ENCODE data around the gene LPGAT1.

LPGAT1 gene

DNA sequence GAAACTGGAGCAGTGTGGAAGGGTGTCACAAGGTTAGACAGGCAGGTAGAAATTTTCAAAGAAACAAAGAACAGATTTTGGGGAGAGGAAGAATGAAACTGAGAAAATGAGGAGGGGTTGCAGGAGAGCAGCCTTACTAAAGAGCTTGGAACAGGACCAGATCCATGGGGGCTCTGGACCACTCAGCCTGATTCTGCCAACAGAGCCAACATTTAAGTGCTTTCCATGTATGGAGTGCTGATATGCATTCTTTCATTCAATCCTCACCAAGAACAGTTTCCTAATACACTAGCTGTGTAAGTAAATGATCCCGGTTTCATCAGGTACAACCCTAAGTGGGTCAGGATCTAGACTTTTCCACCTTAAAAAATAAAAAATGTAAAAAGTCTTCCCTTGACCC lies 16.2 kb downstream of the LPGAT1 start:
- TF ChIP-seq, protein P1, sequence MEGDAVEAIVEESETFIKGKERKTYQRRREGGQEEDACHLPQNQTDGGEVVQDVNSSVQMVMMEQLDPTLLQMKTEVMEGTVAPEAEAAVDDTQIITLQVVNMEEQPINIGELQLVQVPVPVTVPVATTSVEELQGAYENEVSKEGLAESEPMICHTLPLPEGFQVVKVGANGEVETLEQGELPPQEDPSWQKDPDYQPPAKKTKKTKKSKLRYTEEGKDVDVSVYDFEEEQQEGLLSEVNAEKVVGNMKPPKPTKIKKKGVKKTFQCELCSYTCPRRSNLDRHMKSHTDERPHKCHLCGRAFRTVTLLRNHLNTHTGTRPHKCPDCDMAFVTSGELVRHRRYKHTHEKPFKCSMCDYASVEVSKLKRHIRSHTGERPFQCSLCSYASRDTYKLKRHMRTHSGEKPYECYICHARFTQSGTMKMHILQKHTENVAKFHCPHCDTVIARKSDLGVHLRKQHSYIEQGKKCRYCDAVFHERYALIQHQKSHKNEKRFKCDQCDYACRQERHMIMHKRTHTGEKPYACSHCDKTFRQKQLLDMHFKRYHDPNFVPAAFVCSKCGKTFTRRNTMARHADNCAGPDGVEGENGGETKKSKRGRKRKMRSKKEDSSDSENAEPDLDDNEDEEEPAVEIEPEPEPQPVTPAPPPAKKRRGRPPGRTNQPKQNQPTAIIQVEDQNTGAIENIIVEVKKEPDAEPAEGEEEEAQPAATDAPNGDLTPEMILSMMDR (IDR thresholded peaks at IDR 0.05; ENCODE audit: borderline replicate concordance, control extremely low read depth, extremely low read depth, insufficient read depth, missing control alignments): no peak
- no peak for DNase-seq (ENCODE audit: low spot score)
- in situ Hi-C loops (cut with MboI; ENCODE audit: low sequenced_read_pairs, unreplicated experiment): no loop called here

- in situ Hi-C loops (cut with MboI; ENCODE audit: low sequenced_read_pairs, unreplicated experiment): no loop called here
- TF ChIP-seq, protein P1 (IDR thresholded peaks at IDR 0.05; ENCODE audit: borderline replicate concordance, control extremely low read depth, extremely low read depth, insufficient read depth, missing control alignments): no peak
- DNase-seq (ENCODE audit: low spot score): no peak
Measured at GRCh38 chr1:211813590-211813989, 17.0 kb downstream of the LPGAT1 start.

DNA sequence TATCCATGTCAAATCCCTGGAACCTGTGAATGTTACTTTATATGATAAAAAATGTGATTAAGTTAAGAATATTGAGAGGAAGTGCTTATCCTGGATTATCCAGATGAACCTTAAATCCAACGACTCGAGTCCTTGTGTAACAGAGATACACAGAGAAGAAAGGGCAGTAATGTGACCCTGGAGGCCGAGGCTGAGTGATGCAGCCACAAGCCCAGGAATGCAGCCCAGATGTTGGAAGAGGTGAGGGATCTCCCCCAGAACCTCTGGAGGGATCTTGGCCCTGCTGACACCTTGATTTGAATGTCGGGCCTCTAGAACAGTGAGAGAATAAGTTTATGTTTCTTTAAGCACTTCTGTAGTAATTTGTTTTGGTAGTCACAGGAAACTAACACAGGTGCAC lies 18.0 kb downstream of the LPGAT1 start:
- TF ChIP-seq, protein P1 (IDR thresholded peaks at IDR 0.05; ENCODE audit: borderline replicate concordance, control extremely low read depth, extremely low read depth, insufficient read depth, missing control alignments): no peak
- DNase-seq (ENCODE audit: low spot score): no peak
- in situ Hi-C loops (cut with MboI; ENCODE audit: low sequenced_read_pairs, unreplicated experiment): no loop called here

DNA sequence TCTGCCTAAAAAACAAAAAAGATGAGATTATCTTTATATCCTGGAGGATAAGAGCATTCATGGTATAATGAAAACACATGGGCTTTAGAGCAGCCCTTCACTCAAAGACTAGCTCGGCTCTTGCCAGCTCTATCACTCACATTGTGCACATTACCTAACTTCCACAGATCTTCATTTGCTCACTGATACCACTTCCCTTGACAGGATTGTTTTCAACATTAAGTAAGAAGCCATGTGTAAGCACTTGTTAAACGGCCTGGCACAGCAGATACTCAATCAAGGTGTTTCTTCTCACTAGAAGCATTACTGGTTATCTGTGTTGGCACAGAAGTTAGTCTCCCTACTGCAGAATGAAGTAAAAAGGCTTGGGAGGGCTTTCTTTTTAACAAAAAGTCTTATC lies 18.7 kb downstream of the LPGAT1 start:
- TF ChIP-seq, protein P1 (IDR thresholded peaks at IDR 0.05; ENCODE audit: borderline replicate concordance, control extremely low read depth, extremely low read depth, insufficient read depth, missing control alignments): no peak
- in situ Hi-C loops (cut with MboI; ENCODE audit: low sequenced_read_pairs, unreplicated experiment): no loop called here
- no peak for DNase-seq (ENCODE audit: low spot score)

DNA sequence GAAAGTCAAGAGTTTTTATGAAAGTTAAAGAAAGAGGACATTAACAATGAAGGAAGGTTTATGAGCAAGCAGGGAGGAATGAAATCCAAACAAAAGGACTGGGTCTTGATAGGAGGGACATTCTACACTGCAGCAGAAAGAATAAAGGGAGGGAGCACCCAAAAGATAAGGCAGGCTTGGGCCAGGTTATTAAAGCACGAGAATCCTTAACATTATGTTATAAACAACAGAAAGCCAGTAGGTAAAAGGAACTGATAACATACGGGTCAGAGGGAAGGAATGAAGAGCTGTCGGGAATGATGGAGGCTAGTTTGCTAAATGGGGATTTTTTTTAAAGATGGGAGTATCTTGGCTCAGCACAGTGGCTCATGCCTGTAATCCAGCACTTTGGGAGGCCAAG lies 19.4 kb downstream of the LPGAT1 start:
- in situ Hi-C loops (cut with MboI; ENCODE audit: low sequenced_read_pairs, unreplicated experiment): no loop called here
- DNase-seq (ENCODE audit: low spot score): no peak

GRCh38 chr1:211808475-211808874 lies 22.1 kb downstream of the LPGAT1 start:
- in situ Hi-C loops (cut with MboI; ENCODE audit: low sequenced_read_pairs, unreplicated experiment): no loop called here
- DNase-seq (ENCODE audit: low spot score): no peak
- TF ChIP-seq, protein P1 (IDR thresholded peaks at IDR 0.05; ENCODE audit: borderline replicate concordance, control extremely low read depth, extremely low read depth, insufficient read depth, missing control alignments): no peak

More for the DNA sequence above, 19.4 kb downstream of the LPGAT1 start:
- TF ChIP-seq, protein P1 (IDR thresholded peaks at IDR 0.05; ENCODE audit: borderline replicate concordance, control extremely low read depth, extremely low read depth, insufficient read depth, missing control alignments): no peak

- in situ Hi-C loops (cut with MboI; ENCODE audit: low sequenced_read_pairs, unreplicated experiment): no loop called here
Measured at GRCh38 chr1:211804915-211805314, 25.6 kb downstream of the LPGAT1 start.

More at GRCh38 chr1:211804915-211805314, 25.6 kb downstream of the LPGAT1 start:
- no peak for DNase-seq (ENCODE audit: low spot score)
- TF ChIP-seq, protein P1 (IDR thresholded peaks at IDR 0.05; ENCODE audit: borderline replicate concordance, control extremely low read depth, extremely low read depth, insufficient read depth, missing control alignments): no peak

Measured in GM13976 (cell line).